Middle frontal gyrus (tissue), 1 donor: ENCODE data around the gene SLC25A26.

Experiments
- DNase-seq: peaks from one replicate; pipeline ENCODE4 v3.0.0-alpha.2; 2015; ENCODE audit warnings: low spot score; ENCODE audit errors: extremely low spot score

Gene SLC25A26

DNA sequence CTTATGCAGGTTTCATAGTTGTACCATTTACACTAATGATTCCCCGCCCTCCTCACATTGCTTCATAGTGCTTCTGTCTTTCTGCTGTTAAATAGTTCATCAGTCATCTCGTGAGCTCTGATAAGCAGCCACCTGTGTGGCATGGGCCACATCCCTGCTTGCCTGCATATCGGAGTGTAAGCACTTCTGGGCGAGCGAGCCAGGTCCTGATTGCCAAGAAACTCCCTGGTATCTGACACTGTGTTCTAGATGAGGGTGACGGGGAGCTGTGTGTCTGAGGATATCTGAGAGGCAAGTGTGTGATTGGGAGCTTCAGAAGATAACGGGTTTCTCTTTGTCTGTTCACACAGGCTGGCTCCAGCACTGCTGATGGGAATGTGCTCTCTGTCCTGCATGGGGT, 149.4 kb downstream of the SLC25A26 start:
- DNase-seq: no peak

- no peak for DNase-seq
Observed at GRCh38 chr3:66371432-66371831, 150.6 kb downstream of the SLC25A26 start.

GRCh38 chr3:66372681-66373350, 152.0 kb downstream of the SLC25A26 start:
- DNase-seq: no peak

- DNase-seq: no peak
Observed at GRCh38 chr3:66376568-66376967, 155.8 kb downstream of the SLC25A26 start.

DNA sequence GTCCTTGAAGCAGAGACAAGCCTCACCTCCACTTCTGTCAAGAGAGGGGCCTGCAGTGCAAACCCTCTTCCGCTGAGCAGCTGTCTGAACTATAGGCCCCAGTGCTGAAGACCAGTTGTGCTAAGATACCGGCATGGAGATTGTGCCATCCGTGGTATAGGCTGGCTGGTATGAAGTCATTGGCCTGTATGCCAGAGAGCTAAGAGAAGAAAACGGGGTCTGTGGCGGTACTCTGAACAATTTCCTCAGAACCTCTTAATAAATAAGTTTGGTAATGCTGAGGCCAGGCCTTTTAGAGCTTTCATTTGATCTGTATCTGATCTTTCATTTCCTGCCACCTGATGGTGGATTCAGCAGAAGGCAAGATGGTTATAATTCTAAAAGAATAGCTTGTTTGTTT, 157.0 kb downstream of the SLC25A26 start:
- no peak for DNase-seq

GRCh38 chr3:66378256-66378655, 157.5 kb downstream of the SLC25A26 start:
- DNase-seq: no peak

- no peak for DNase-seq
Observed at GRCh38 chr3:66379565-66379964, 158.8 kb downstream of the SLC25A26 start.

- no peak for DNase-seq
Observed at GRCh38 chr3:66380200-66380932, 159.6 kb downstream of the SLC25A26 start.

DNA sequence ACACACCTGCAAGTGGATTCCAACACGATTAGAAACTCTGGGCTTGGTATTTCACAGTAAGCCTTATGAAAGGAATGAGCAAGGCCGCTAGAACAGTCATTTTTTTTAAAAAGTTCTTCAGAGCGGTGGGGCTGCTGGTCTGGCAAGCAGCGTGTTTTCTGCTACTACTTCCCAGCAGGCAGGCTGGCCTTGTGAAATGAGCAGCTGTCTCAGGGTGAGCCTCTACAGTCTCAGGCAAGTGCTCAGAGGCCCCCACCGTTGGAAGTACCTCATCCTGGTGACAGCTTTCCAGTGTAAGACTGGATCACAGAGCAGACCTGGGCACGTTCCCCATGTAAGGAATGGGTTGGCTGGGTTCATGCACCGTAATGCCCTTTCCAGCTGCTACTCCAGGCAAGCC, 160.8 kb downstream of the SLC25A26 start:
- DNase-seq: no peak

GRCh38 chr3:66382142-66382541, 161.3 kb downstream of the SLC25A26 start:
- no peak for DNase-seq

- no peak for DNase-seq
Observed at GRCh38 chr3:66383023-66383422, 162.2 kb downstream of the SLC25A26 start.

- no peak for DNase-seq
Observed at GRCh38 chr3:66383998-66384745, 163.4 kb downstream of the SLC25A26 start.

GRCh38 chr3:66385066-66385465, 164.3 kb downstream of the SLC25A26 start:
- no peak for DNase-seq

GRCh38 chr3:66386011-66386924, 165.5 kb downstream of the SLC25A26 start:
- DNase-seq: no peak

DNA sequence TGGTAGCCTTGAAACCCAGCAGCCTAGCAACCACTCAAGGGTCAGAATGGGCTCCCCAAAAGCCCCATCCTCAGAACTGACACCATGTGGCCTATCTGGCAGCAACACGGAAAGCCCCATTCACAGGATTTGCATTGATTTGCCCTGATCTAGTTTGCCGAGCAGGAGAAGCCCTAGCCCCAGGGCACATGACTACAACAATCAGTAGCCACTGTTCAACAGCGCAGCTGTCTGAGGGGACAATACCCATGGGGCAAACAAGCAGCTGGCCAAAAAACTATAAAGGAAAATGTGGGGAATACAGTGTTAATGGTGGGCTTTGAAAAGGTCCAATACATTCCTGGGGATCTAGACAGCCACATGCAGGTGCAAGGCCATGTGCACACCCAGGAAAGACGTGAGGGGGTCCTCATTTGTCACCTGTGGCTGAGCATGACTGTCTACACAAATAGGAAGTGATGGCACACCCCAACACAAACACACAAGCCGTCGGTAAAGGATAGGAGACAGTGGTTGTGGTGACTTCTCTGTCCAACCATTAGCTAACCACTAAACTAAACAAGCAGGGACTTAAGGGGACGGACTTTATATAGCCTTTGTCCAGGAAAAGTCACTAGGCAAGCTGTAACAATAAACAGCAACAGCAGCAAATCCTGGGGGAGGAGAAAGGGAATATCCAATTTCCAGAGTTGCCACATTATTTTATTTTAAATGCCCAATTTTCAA, 166.3 kb downstream of the SLC25A26 start:
- no peak for DNase-seq

- no peak for DNase-seq
Observed at GRCh38 chr3:66390013-66390412, 169.2 kb downstream of the SLC25A26 start.

DNA sequence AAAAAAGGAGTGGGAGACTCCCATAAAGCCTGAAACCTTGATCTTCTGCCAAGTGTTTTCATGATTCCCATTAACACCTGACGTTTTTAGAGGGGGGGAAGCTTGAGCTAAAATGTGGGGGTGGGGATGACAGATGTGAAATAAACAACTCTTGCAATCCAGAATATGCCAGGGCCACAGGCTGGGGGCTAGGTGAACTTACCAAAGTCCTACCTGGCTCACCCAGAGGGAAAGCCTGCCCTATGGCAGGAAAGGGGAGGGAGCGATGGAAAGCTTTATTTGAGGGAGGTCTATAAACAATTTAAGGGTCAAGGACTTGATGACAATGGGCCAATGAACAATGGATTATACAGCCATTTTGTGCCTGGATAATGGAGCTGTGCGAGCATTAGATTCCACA, 171.7 kb downstream of the SLC25A26 start:
- DNase-seq: no peak

DNA sequence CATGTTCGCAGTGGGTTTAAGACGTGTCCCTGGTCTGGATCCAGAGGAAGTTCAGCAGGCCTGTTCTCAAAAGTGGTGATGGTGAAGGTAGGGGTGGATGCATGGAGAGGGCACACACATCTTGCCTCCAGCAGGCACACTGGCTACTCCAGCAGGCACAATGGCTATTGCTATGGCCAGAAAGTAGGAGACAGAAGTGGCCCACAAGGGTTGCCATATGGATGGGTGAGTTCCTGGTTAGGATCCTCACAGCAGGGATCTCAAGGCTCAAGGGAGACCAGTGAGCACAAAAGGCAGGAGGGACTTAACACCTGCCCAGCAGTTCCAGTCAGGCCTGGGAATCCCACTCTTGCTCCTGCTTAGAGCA, 172.1 kb downstream of the SLC25A26 start:
- DNase-seq: no peak

- no peak for DNase-seq
Observed at GRCh38 chr3:66393333-66394005, 172.7 kb downstream of the SLC25A26 start.
